Measurements from ENCODE around the gene BMP7.

BMP7 gene

GRCh38 chr20:57255183-57255582, 11.3 kb downstream of the BMP7 start:
- DNase-seq (ENCODE audit: low read depth, low spot score), result no peak
- Histone ChIP-seq H3K9me3 (ENCODE audit: low read depth, low read length) (no peaks in the 10 kb centered on the region), H3K4me3 (no peak overlapping the region), H3K36me3 (ENCODE audit: insufficient read depth, low read length) (no peaks in the 10 kb centered on the region), H3K27ac (no peak overlapping the region), H3K9ac (ENCODE audit: insufficient read length) (no peak overlapping the region)
- TF ChIP-seq POLR2AphosphoS5 (IDR thresholded peaks at IDR 0.05; ENCODE audit: borderline replicate concordance, low read depth, low read length) (no peak), FOXP2 (optimal IDR thresholded peaks at IDR 0.05; ENCODE audit: control extremely low read depth, extremely low read length, insufficient read depth) (no peak), EZH2 (IDR thresholded peaks at IDR 0.05) (no peak)

- H3K9ac ChIP-seq (ENCODE audit: insufficient read length), result no peak overlapping the region
- no peaks in the 10 kb centered on the region for H3K9me3 ChIP-seq (ENCODE audit: low read depth, low read length)
- peak overlapping the region; percentile 18; the same call in 1 of the 2 replicates for H3K4me3 ChIP-seq
- H3K27ac ChIP-seq, result 0 out of 2 replicates have a peak overlapping the region, but pooled peaks have one; percentile 5
- TF ChIP-seq POLR2AphosphoS5 (IDR thresholded peaks at IDR 0.05; ENCODE audit: borderline replicate concordance, low read depth, low read length), result no peak
- TF ChIP-seq FOXP2 (optimal IDR thresholded peaks at IDR 0.05; ENCODE audit: control extremely low read depth, extremely low read length, insufficient read depth), result no peak
- no peak for TF ChIP-seq EZH2 (IDR thresholded peaks at IDR 0.05)
- no peaks in the 10 kb centered on the region for H3K36me3 ChIP-seq (ENCODE audit: insufficient read depth, low read length)
- DNase-seq (ENCODE audit: low read depth, low spot score), result no peak
Observed at GRCh38 chr20:57252559-57253162, 13.8 kb downstream of the BMP7 start.

GRCh38 chr20:57251949-57252348, 14.5 kb downstream of the BMP7 start:
- 0 out of 2 replicates have a peak overlapping the region, but pooled peaks have one; percentile 5 for H3K27ac ChIP-seq
- no peak for TF ChIP-seq EZH2 (IDR thresholded peaks at IDR 0.05)
- TF ChIP-seq FOXP2 (optimal IDR thresholded peaks at IDR 0.05; ENCODE audit: control extremely low read depth, extremely low read length, insufficient read depth), result no peak
- no peak for TF ChIP-seq POLR2AphosphoS5 (IDR thresholded peaks at IDR 0.05; ENCODE audit: borderline replicate concordance, low read depth, low read length)

GRCh38 chr20:57251344-57251743, 15.1 kb downstream of the BMP7 start:
- Histone ChIP-seq H3K4me3 (no peak overlapping the region), H3K9ac (ENCODE audit: insufficient read length) (no peak overlapping the region), H3K9me3 (ENCODE audit: low read depth, low read length) (no peaks in the 10 kb centered on the region), H3K27ac (no peak overlapping the region), H3K36me3 (ENCODE audit: insufficient read depth, low read length) (no peaks in the 10 kb centered on the region)
- TF ChIP-seq POLR2AphosphoS5 (IDR thresholded peaks at IDR 0.05; ENCODE audit: borderline replicate concordance, low read depth, low read length) (no peak), EZH2 (IDR thresholded peaks at IDR 0.05) (no peak), FOXP2 (optimal IDR thresholded peaks at IDR 0.05; ENCODE audit: control extremely low read depth, extremely low read length, insufficient read depth) (no peak)
- DNase-seq (ENCODE audit: low read depth, low spot score), result no peak

More at GRCh38 chr20:57251949-57252348, 14.5 kb downstream of the BMP7 start:
- Histone ChIP-seq H3K9me3 (ENCODE audit: low read depth, low read length) (no peaks in the 10 kb centered on the region), H3K36me3 (ENCODE audit: insufficient read depth, low read length) (no peaks in the 10 kb centered on the region), H3K4me3 (no peak overlapping the region), H3K9ac (ENCODE audit: insufficient read length) (no peak overlapping the region)
- no peak for DNase-seq (ENCODE audit: low read depth, low spot score)

- Histone ChIP-seq H3K27ac (no peak overlapping the region), H3K9ac (ENCODE audit: insufficient read length) (no peak overlapping the region), H3K9me3 (ENCODE audit: low read depth, low read length) (no peaks in the 10 kb centered on the region), H3K36me3 (ENCODE audit: insufficient read depth, low read length) (no peaks in the 10 kb centered on the region), H3K4me3 (peak overlapping the region; percentile 36)
- DNase-seq (ENCODE audit: low read depth, low spot score), result no peak
- no peak for TF ChIP-seq FOXP2 (optimal IDR thresholded peaks at IDR 0.05; ENCODE audit: control extremely low read depth, extremely low read length, insufficient read depth)
Observed at GRCh38 chr20:57250607-57251343, 15.7 kb downstream of the BMP7 start.

GRCh38 chr20:57249772-57250171, 16.7 kb downstream of the BMP7 start:
- DNase-seq (ENCODE audit: low read depth, low spot score), result no peak
- no peak overlapping the region for H3K9ac ChIP-seq (ENCODE audit: insufficient read length)
- H3K27ac ChIP-seq, result no peak overlapping the region
- H3K9me3 ChIP-seq (ENCODE audit: low read depth, low read length), result no peaks in the 10 kb centered on the region
- H3K4me3 ChIP-seq, result no peak overlapping the region
- H3K36me3 ChIP-seq (ENCODE audit: insufficient read depth, low read length), result no peaks in the 10 kb centered on the region
- TF ChIP-seq POLR2AphosphoS5 (IDR thresholded peaks at IDR 0.05; ENCODE audit: borderline replicate concordance, low read depth, low read length) (no peak), EZH2 (IDR thresholded peaks at IDR 0.05) (no peak), FOXP2 (optimal IDR thresholded peaks at IDR 0.05; ENCODE audit: control extremely low read depth, extremely low read length, insufficient read depth) (no peak)

- Histone ChIP-seq H3K4me3 (no peak overlapping the region), H3K36me3 (ENCODE audit: insufficient read depth, low read length) (no peaks in the 10 kb centered on the region), H3K27ac (no peak overlapping the region), H3K9me3 (ENCODE audit: low read depth, low read length) (no peaks in the 10 kb centered on the region), H3K9ac (ENCODE audit: insufficient read length) (no peak overlapping the region)
- no peak for DNase-seq (ENCODE audit: low read depth, low spot score)
- TF ChIP-seq FOXP2 (optimal IDR thresholded peaks at IDR 0.05; ENCODE audit: control extremely low read depth, extremely low read length, insufficient read depth) (no peak), EZH2 (IDR thresholded peaks at IDR 0.05) (no peak), POLR2AphosphoS5 (IDR thresholded peaks at IDR 0.05; ENCODE audit: borderline replicate concordance, low read depth, low read length) (no peak)
Observed at GRCh38 chr20:57249073-57249472, 17.4 kb downstream of the BMP7 start.

GRCh38 chr20:57248132-57248797, 18.2 kb downstream of the BMP7 start:
- Histone ChIP-seq H3K36me3 (ENCODE audit: insufficient read depth, low read length) (no peaks in the 10 kb centered on the region), H3K27ac (no peak overlapping the region), H3K9ac (ENCODE audit: insufficient read length) (no peak overlapping the region), H3K9me3 (ENCODE audit: low read depth, low read length) (no peaks in the 10 kb centered on the region), H3K4me3 (no peak overlapping the region)
- TF ChIP-seq EZH2 (IDR thresholded peaks at IDR 0.05) (no peak), FOXP2 (optimal IDR thresholded peaks at IDR 0.05; ENCODE audit: control extremely low read depth, extremely low read length, insufficient read depth) (no peak), POLR2AphosphoS5 (IDR thresholded peaks at IDR 0.05; ENCODE audit: borderline replicate concordance, low read depth, low read length) (no peak)
- no peak for DNase-seq (ENCODE audit: low read depth, low spot score)
